Measurements from ENCODE around the gene RFX3. TPM values are rescaled to one million over a fixed set of nuclear protein-coding genes. Genes with fewer than 3 reads are reported as not detected.

The RFX3 gene
- total RNA-seq, 1 experiment from 2014 or later = 4.5 TPM

DNA sequence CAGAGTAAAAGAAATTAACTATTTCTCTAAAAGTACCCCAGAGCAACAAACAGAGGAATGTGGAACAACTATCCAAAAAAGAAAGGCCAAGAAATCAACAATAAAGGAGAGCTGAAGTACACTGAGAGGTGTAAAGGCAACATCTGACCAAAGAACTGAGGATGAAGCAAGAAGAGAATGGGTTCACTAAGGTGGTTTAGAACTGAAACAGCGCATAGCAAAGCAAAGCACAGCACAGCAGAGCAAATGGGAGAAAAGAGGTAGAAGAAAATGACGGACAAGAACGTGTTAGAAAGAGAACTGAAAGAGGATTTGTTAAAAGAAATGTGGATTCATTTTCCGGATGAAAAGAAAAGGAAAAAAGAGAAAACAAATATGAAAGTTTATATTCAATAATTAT, 25.8 kb downstream of the RFX3 start:
- Histone ChIP-seq H3K4me1 (ENCODE audit: insufficient read depth, low read length) (peaks cover 10% of the 10 kb centered on the region), H3K9me2 (replicated peaks; ENCODE audit: low read length) (no peaks in the 10 kb centered on the region), H3K27ac (ENCODE audit: low read length) (no peak overlapping the region), H3K4me3 (ENCODE audit: low read length) (no peak overlapping the region), H4K20me1 (ENCODE audit: low read length) (no peaks in the 10 kb centered on the region), H3K9ac (ENCODE audit: low read length) (no peak overlapping the region), H3K79me2 (ENCODE audit: low read length) (no peaks in the 10 kb centered on the region), H2AFZ (ENCODE audit: low read length) (no peak overlapping the region), H3K4me2 (ENCODE audit: low read length) (no peak overlapping the region), H3F3A (ENCODE audit: low read length, unreplicated experiment) (no peaks in the 10 kb centered on the region), H3K27me3 (ENCODE audit: low read length) (no peaks in the 10 kb centered on the region), H3K9me3 (ENCODE audit: low read length) (no peaks in the 10 kb centered on the region), H3K36me3 (ENCODE audit: low read depth, low read length) (no peaks in the 10 kb centered on the region)
- TF ChIP-seq, protein P1, sequence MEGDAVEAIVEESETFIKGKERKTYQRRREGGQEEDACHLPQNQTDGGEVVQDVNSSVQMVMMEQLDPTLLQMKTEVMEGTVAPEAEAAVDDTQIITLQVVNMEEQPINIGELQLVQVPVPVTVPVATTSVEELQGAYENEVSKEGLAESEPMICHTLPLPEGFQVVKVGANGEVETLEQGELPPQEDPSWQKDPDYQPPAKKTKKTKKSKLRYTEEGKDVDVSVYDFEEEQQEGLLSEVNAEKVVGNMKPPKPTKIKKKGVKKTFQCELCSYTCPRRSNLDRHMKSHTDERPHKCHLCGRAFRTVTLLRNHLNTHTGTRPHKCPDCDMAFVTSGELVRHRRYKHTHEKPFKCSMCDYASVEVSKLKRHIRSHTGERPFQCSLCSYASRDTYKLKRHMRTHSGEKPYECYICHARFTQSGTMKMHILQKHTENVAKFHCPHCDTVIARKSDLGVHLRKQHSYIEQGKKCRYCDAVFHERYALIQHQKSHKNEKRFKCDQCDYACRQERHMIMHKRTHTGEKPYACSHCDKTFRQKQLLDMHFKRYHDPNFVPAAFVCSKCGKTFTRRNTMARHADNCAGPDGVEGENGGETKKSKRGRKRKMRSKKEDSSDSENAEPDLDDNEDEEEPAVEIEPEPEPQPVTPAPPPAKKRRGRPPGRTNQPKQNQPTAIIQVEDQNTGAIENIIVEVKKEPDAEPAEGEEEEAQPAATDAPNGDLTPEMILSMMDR (conservative IDR thresholded peaks at IDR 0.05; ENCODE audit: low read depth, low read length) = no peak
- no peak for TF ChIP-seq EZH2phosphoT487 (IDR thresholded peaks at IDR 0.05; ENCODE audit: borderline replicate concordance, low read length)
- TF ChIP-seq EZH2 (IDR thresholded peaks at IDR 0.05; ENCODE audit: low read length, unreplicated experiment) = no peak
- ChIA-PET POLR2A (ENCODE audit: unreplicated experiment) (no interaction called here), CTCF (no interaction called here)
- ATAC-seq = no peak
- intact Hi-C loops (cut with micrococcal nuclease) = no loop called here
- no peak for DNase-seq
- no TSS peak for BruUV-seq (replicated peaks)

DNA sequence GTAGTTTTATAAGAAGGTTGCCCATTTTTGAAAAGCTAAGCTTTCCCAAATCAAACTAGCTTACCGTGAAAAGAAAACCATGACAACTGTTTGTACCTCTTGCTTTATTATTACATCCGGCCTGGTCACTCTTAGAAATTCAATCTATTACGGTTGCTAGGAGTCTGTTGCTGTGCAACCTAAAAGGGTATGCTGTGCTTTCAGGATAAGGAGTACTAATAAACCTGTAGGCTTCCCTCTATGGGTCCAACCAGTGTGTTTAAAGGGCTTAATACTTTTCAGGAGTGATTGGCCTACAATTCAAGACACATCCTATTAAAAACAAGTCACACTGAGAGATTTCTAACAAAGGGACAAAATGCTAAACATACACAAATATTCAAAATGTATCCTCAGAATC, 27.1 kb downstream of the RFX3 start:
- intact Hi-C loops (cut with micrococcal nuclease) = no loop called here
- BruUV-seq (replicated peaks) = no TSS peak
- Histone ChIP-seq H3K9me3 (ENCODE audit: low read length) (no peaks in the 10 kb centered on the region), H3F3A (ENCODE audit: low read length, unreplicated experiment) (no peaks in the 10 kb centered on the region), H2AFZ (ENCODE audit: low read length) (no peak overlapping the region), H3K4me3 (ENCODE audit: low read length) (no peak overlapping the region), H3K27me3 (ENCODE audit: low read length) (no peaks in the 10 kb centered on the region), H3K27ac (ENCODE audit: low read length) (no peak overlapping the region), H3K4me1 (ENCODE audit: insufficient read depth, low read length) (peaks cover 9% of the 10 kb centered on the region), H3K36me3 (ENCODE audit: low read depth, low read length) (no peaks in the 10 kb centered on the region), H4K20me1 (ENCODE audit: low read length) (no peaks in the 10 kb centered on the region), H3K9ac (ENCODE audit: low read length) (no peak overlapping the region), H3K9me2 (replicated peaks; ENCODE audit: low read length) (no peaks in the 10 kb centered on the region), H3K4me2 (ENCODE audit: low read length) (no peak overlapping the region), H3K79me2 (ENCODE audit: low read length) (no peaks in the 10 kb centered on the region)
- TF ChIP-seq EZH2 (IDR thresholded peaks at IDR 0.05; ENCODE audit: low read length, unreplicated experiment) (no peak), EZH2phosphoT487 (IDR thresholded peaks at IDR 0.05; ENCODE audit: borderline replicate concordance, low read length) (no peak)
- TF ChIP-seq, protein P1 (conservative IDR thresholded peaks at IDR 0.05; ENCODE audit: low read depth, low read length) = no peak
- ATAC-seq (no peak), DNase-seq (no peak)
- ChIA-PET CTCF (no interaction called here), POLR2A (ENCODE audit: unreplicated experiment) (no interaction called here)

DNA sequence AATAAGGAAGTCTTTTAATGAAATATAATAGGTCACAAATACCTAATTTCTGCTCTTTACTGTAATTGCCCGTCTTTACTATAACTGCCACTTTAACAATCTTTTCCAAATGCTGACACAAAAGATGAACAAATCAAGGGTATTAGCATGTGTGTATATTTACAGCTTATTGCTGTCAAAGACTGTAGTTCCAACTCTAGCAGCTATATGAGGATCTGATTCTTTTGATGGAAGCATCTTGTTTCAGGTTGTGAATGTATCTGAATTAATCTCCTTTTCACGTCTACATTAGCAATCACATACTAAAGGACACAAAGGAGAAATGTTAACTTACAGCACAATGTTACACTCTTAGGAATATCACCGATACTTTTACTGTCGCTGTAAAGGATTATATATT, 27.9 kb downstream of the RFX3 start:
- no peak overlapping the region for H3K9ac ChIP-seq (ENCODE audit: low read length)
- DNase-seq (no peak), ATAC-seq (no peak)
- TF ChIP-seq, protein P1 (conservative IDR thresholded peaks at IDR 0.05; ENCODE audit: low read depth, low read length) = no peak
- no peak for TF ChIP-seq EZH2 (IDR thresholded peaks at IDR 0.05; ENCODE audit: low read length, unreplicated experiment)
- TF ChIP-seq EZH2phosphoT487 (IDR thresholded peaks at IDR 0.05; ENCODE audit: borderline replicate concordance, low read length) = no peak
- H3K36me3 ChIP-seq (ENCODE audit: low read depth, low read length) = no peaks in the 10 kb centered on the region
- intact Hi-C loops (cut with micrococcal nuclease) = no loop called here
- H3K79me2 ChIP-seq (ENCODE audit: low read length) = no peaks in the 10 kb centered on the region
- no peaks in the 10 kb centered on the region for H4K20me1 ChIP-seq (ENCODE audit: low read length)
- no peak overlapping the region for H3K4me2 ChIP-seq (ENCODE audit: low read length)
- no peak overlapping the region for H2AFZ ChIP-seq (ENCODE audit: low read length)
- H3K4me3 ChIP-seq (ENCODE audit: low read length) = no peak overlapping the region
- ChIA-PET POLR2A (ENCODE audit: unreplicated experiment) (no interaction called here), CTCF (no interaction called here)
- H3K9me2 ChIP-seq (replicated peaks; ENCODE audit: low read length) = no peaks in the 10 kb centered on the region
- no peak overlapping the region for H3K27ac ChIP-seq (ENCODE audit: low read length)
- H3K4me1 ChIP-seq (ENCODE audit: insufficient read depth, low read length) = peaks cover 4% of the 10 kb centered on the region
- H3K9me3 ChIP-seq (ENCODE audit: low read length) = no peaks in the 10 kb centered on the region
- no peaks in the 10 kb centered on the region for H3K27me3 ChIP-seq (ENCODE audit: low read length)
- no peaks in the 10 kb centered on the region for H3F3A ChIP-seq (ENCODE audit: low read length, unreplicated experiment)
- BruUV-seq (replicated peaks) = no TSS peak
